ENCODE results near the gene CCL3. TPM values are rescaled to one million over a fixed set of nuclear protein-coding genes. Genes with fewer than 3 reads are reported as not detected.
"Not testable (repeated sequence)": the region's sequence is repeated elsewhere in the genome, so short reads cannot be mapped to it uniquely, and the experiment has no call there.

The CCL3 gene
- total and polyA plus RNA-seq, 2 of the 4 experiments (the other 2 are of a cell fraction): not detected

GRCh38 chr17:36103401-36103975 lies 13.5 kb upstream of the CCL3 start, which contains the start of gene CCL4:
Gene CCL4 (plus strand): TSS chr17:36103827. CDS start chr17:36103906, 79 bp downstream.
- CTCF ChIA-PET; H4K8ac ChIP-seq (ENCODE audit: low read depth in 2 of 2, low read length in 2 of 2); H2AK5ac ChIP-seq (ENCODE audit: low read depth, low read length); H2BK20ac ChIP-seq (ENCODE audit: low read depth, low read length); H3K4me3 ChIP-seq (ENCODE audit: insufficient read depth, low read depth, low read length); H3K9me1 ChIP-seq (ENCODE audit: insufficient read depth, low read length); H3K23ac ChIP-seq (ENCODE audit: low read depth, low read length); dilution Hi-C loops (cut with HindIII; ENCODE audit: low sequenced_read_pairs, unreplicated experiment); BruUV-seq (replicated peaks); H4K20me1 ChIP-seq (ENCODE audit: insufficient read depth, low read length); H3K79me1 ChIP-seq (ENCODE audit: low read depth in 1 of 2, low read length in 2 of 2); H3K4me2 ChIP-seq (ENCODE audit: low read depth, low read length); H3K56ac ChIP-seq (ENCODE audit: extremely low read depth, insufficient read depth, low read length); ATAC-seq (ENCODE audit: low read depth); H3K9me3 ChIP-seq (ENCODE audit: control insufficient read depth, insufficient read depth, low read length); in situ Hi-C loops (cut with MboI; ENCODE audit: low sequenced_read_pairs); H3K27ac ChIP-seq (ENCODE audit: insufficient read depth, low read length); H2AK9ac ChIP-seq (replicated peaks; ENCODE audit: low read depth, low read length, poor library complexity); H4K91ac ChIP-seq (ENCODE audit: insufficient read depth, low read depth, low read length); H4K5ac ChIP-seq (ENCODE audit: low read depth, low read length); H3K36me3 ChIP-seq (ENCODE audit: control insufficient read depth, insufficient read depth, low read length); H3K18ac ChIP-seq (ENCODE audit: low read depth, low read length); H2AFZ ChIP-seq (replicated peaks; ENCODE audit: low read length, poor library complexity); H3K27me3 ChIP-seq (ENCODE audit: control insufficient read depth, insufficient read depth, low read length); POLR2A ChIA-PET (ENCODE audit: unreplicated experiment); H3K4me1 ChIP-seq (ENCODE audit: control insufficient read depth, insufficient read depth, low read length); DNase-seq; H2BK120ac ChIP-seq (ENCODE audit: low read depth, low read length); H2BK15ac ChIP-seq (ENCODE audit: low read depth, low read length); H3K14ac ChIP-seq (replicated peaks; ENCODE audit: low read depth, low read length); intact Hi-C loops (cut with micrococcal nuclease); H2BK5ac ChIP-seq (ENCODE audit: low read depth, low read length, poor library complexity, severe bottlenecking); H3K4ac ChIP-seq (ENCODE audit: low read depth, low read length); H3K9ac ChIP-seq (ENCODE audit: low read depth, low read length): not testable (repeated sequence)
- WGBS, 2 experiments (ENCODE audit: extremely low coverage in 2 of 2, insufficient read length in 1 of 2): 40% methylated on average over 1 of the region's 6 CpGs; no CpG with 5 or more reads in 1 of the 2 experiments

GRCh38 chr17:36099004-36099403 lies 9.1 kb upstream of the CCL3 start:
- H3K18ac ChIP-seq (ENCODE audit: low read depth, low read length); H2BK20ac ChIP-seq (ENCODE audit: low read depth, low read length); H2BK120ac ChIP-seq (ENCODE audit: low read depth, low read length); H3K36me3 ChIP-seq (ENCODE audit: control insufficient read depth, insufficient read depth, low read length); H3K4me3 ChIP-seq (ENCODE audit: insufficient read depth, low read depth, low read length); H2BK5ac ChIP-seq (ENCODE audit: low read depth, low read length, poor library complexity, severe bottlenecking); H3K79me1 ChIP-seq (ENCODE audit: low read depth in 1 of 2, low read length in 2 of 2); H4K91ac ChIP-seq (ENCODE audit: insufficient read depth, low read depth, low read length); in situ Hi-C loops (cut with MboI; ENCODE audit: low sequenced_read_pairs); H3K56ac ChIP-seq (ENCODE audit: extremely low read depth, insufficient read depth, low read length); DNase-seq; H3K23ac ChIP-seq (ENCODE audit: low read depth, low read length); H2AK5ac ChIP-seq (ENCODE audit: low read depth, low read length); H2AFZ ChIP-seq (replicated peaks; ENCODE audit: low read length, poor library complexity); H3K27me3 ChIP-seq (ENCODE audit: control insufficient read depth, insufficient read depth, low read length); H3K4me2 ChIP-seq (ENCODE audit: low read depth, low read length); H3K4me1 ChIP-seq (ENCODE audit: control insufficient read depth, insufficient read depth, low read length); H3K27ac ChIP-seq (ENCODE audit: insufficient read depth, low read length); H2BK15ac ChIP-seq (ENCODE audit: low read depth, low read length); H2AK9ac ChIP-seq (replicated peaks; ENCODE audit: low read depth, low read length, poor library complexity); H3K9ac ChIP-seq (ENCODE audit: low read depth, low read length); H3K14ac ChIP-seq (replicated peaks; ENCODE audit: low read depth, low read length); ATAC-seq (ENCODE audit: low read depth); H4K20me1 ChIP-seq (ENCODE audit: insufficient read depth, low read length); BruUV-seq (replicated peaks); POLR2A ChIA-PET (ENCODE audit: unreplicated experiment); dilution Hi-C loops (cut with HindIII; ENCODE audit: low sequenced_read_pairs, unreplicated experiment); H4K5ac ChIP-seq (ENCODE audit: low read depth, low read length); H3K9me3 ChIP-seq (ENCODE audit: control insufficient read depth, insufficient read depth, low read length); H4K8ac ChIP-seq (ENCODE audit: low read depth in 2 of 2, low read length in 2 of 2); CTCF ChIA-PET; H3K4ac ChIP-seq (ENCODE audit: low read depth, low read length); intact Hi-C loops (cut with micrococcal nuclease); H3K9me1 ChIP-seq (ENCODE audit: insufficient read depth, low read length): not testable (repeated sequence)
- WGBS, 2 experiments (ENCODE audit: extremely low coverage in 2 of 2, insufficient read length in 1 of 2): no CpG with 5 or more reads among the region's 1 CpG
